Peyer's patch (tissue), 4 donors: ENCODE results near the gene PDCD1LG2. TPM values are rescaled to one million over a fixed set of nuclear protein-coding genes. Genes with fewer than 3 reads are reported as not detected.
A peak's percentile ranks its signal among the peaks of the same experiment; 100 is the strongest.

Experiments
- DNase-seq, 3 donors: peaks; one replicate each; pipeline ENCODE4 v3.0.0-alpha.2; 2017 to 2019
- H3K27ac ChIP-seq, 4 donors: fragments of 200-600 bp; sonication (generic); one replicate each; pipeline ENCODE4 v1.5.1; 2016 to 2019
- H3K27me3 ChIP-seq, 2 donors: fragments of 200-600 bp; sonication (generic); one replicate each; pipeline ENCODE4 v1.5.1; 2019
- H3K36me3 ChIP-seq, 3 donors: fragments of 200-600 bp; sonication (generic); one replicate each; pipeline ENCODE4 v1.5.1; 2016 to 2019
- H3K4me1 ChIP-seq, 4 donors: fragments of 200-600 bp; sonication (generic); one replicate each; pipeline ENCODE4 v1.5.1; 2016 to 2019
- H3K4me3 ChIP-seq, 4 donors: fragments of 200-600 bp; sonication (generic); 1 replicate in 3 of 4; 2 replicates in 1 of 4; pipeline ENCODE4 v1.5.1; 2016 to 2019; ENCODE audit warnings: mild to moderate bottlenecking in 1 of 4
- H3K9me3 ChIP-seq, 4 donors: fragments of 200-600 bp; sonication (generic); one replicate each; pipeline ENCODE4 v1.5.1; 2016 to 2019; ENCODE audit warnings: mild to moderate bottlenecking in 1 of 4
- POLR2A ChIP-seq, 2 donors: fragments of 450-650 bp; IDR thresholded peaks; one replicate each; pipeline ENCODE4 v1.5.1; 2017; ENCODE audit warnings: antibody characterized with exemption in 2 of 2, mild to moderate bottlenecking in 2 of 2, moderate library complexity in 2 of 2
- total RNA-seq, 4 donors: library from RNA; depleted of rRNA; stranded (reverse); fragments of >200 nt; gene quantifications; one replicate each; pipeline ENCODE4 v1.1.0, GENCODE V29; 2016
- TF ChIP-seq, protein P1 (sequence below), 6 experiments: fragments of 450-650 bp in 4 of 6; fragments of 200-600 bp in 2 of 6; sonication (generic) in 1 of 6; IDR thresholded peaks; one replicate each; pipeline ENCODE4 v1.5.1; 2017 to 2019; ENCODE audit warnings: antibody characterized with exemption in 6 of 6, mild to moderate bottlenecking in 3 of 6, moderate library complexity in 1 of 6

Gene PDCD1LG2
- total RNA-seq, 4 donors from 2014 or later = 0.40 TPM; not detected in 3

DNA sequence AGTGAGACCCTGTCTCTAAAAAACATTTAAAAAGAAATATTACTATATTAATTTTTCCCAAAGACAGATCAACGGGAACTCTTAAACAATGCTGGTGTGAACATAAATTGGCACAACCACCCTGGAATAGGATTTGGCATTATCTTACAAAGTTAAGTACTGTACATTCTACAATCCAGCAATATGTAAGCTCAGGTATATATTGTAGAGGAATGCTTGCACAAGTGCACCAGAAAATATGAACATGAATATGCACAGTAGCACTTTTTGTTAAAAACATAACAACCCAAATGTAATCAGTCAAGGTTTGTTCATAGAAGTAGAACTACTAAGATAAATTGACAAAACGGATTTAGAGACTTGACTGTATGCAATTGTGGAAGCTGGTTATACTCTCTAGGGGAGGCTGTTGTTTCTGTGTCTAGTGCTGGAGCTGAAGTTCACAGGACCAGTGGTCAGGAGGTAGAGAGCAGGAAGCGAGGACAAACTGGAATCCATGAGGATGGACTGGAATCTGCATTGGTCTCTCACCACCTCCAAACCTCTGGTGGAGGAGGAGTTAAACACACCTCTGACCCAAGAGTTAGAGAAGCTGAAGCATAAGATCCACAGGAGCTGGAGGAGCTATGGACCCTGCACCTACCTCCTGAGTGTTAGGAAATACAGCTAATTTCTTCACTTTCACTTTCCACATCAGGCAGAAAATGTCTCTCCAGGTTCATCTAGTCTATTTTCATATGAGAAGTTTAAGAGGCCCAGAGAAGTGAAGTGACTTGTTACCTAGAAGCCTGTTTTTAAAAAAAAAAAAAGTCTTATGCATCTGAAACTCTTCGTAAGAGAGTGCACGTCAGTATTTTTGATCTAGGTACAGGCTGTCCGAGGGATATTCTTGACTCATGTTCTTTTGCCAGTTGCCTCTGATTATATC, 98.2 kb downstream of the PDCD1LG2 start:
- no peaks in the 10 kb centered on the region for H3K9me3 ChIP-seq
- peak overlapping the region in 3 of 4 donors; percentile 26 to 56 (median 39) for H3K27ac ChIP-seq
- TF ChIP-seq POLR2A (IDR thresholded peaks at IDR 0.05) = no peak
- TF ChIP-seq, protein P1, sequence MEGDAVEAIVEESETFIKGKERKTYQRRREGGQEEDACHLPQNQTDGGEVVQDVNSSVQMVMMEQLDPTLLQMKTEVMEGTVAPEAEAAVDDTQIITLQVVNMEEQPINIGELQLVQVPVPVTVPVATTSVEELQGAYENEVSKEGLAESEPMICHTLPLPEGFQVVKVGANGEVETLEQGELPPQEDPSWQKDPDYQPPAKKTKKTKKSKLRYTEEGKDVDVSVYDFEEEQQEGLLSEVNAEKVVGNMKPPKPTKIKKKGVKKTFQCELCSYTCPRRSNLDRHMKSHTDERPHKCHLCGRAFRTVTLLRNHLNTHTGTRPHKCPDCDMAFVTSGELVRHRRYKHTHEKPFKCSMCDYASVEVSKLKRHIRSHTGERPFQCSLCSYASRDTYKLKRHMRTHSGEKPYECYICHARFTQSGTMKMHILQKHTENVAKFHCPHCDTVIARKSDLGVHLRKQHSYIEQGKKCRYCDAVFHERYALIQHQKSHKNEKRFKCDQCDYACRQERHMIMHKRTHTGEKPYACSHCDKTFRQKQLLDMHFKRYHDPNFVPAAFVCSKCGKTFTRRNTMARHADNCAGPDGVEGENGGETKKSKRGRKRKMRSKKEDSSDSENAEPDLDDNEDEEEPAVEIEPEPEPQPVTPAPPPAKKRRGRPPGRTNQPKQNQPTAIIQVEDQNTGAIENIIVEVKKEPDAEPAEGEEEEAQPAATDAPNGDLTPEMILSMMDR (IDR thresholded peaks at IDR 0.05) = peak in 1 of 6 experiments; percentile 8
- H3K4me3 ChIP-seq = peak overlapping the region in 3 of 4 donors; percentile 14 to 52 (median 35)
- H3K36me3 ChIP-seq = no peaks in the 10 kb centered on the region
- H3K27me3 ChIP-seq = no peaks in the 10 kb centered on the region
- H3K4me1 ChIP-seq = no peaks in the 10 kb centered on the region
- no peak for DNase-seq

DNA sequence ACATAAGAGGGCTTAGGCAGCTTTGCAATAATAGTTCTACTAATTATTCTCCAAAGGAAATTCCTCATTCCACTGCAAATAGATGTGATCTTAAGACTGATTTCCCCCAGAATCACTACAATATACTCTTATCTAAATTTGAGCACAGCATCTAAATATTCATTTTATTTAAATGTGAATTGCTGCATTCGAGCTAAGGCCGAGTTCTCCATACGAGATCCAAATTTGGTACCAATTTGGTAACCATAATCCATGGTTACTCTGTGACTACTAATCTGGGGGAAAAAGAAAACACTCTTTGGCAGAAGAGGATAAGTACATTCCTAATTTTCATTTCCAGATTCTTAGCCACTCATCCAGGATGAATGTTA, 98.9 kb downstream of the PDCD1LG2 start:
- no peak for DNase-seq
- H3K4me3 ChIP-seq = peak overlapping the region in 3 of 4 donors; percentile 14 to 52 (median 35)
- H3K27me3 ChIP-seq = no peaks in the 10 kb centered on the region
- no peak for TF ChIP-seq POLR2A (IDR thresholded peaks at IDR 0.05)
- TF ChIP-seq, protein P1 (IDR thresholded peaks at IDR 0.05) = no peak
- no peaks in the 10 kb centered on the region for H3K9me3 ChIP-seq
- H3K4me1 ChIP-seq = no peaks in the 10 kb centered on the region
- H3K27ac ChIP-seq = peak overlapping the region in 2 of 4 donors; percentile 1 to 39
- H3K36me3 ChIP-seq = no peaks in the 10 kb centered on the region

DNA sequence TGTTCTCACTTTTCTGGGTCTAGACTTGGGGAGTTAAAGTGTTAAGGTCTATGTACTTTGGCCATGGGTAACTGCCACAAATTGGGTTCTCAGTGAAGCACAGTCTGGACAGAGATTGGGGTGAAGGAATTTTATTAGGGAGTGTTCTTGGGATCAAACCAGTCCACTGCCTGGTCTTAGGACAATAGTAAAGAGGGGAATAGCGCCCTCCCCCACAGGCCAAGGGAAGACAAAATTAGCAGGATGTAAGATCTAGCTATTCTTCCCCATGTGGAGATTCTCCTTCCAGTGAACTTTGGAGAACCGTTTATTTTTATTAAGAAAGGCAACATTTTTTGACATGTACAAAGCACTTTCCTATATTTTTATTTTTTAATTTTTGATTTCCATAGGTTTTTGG, 100.2 kb downstream of the PDCD1LG2 start:
- Histone ChIP-seq H3K4me3 (no peak overlapping the region), H3K36me3 (no peaks in the 10 kb centered on the region), H3K27me3 (no peaks in the 10 kb centered on the region), H3K4me1 (no peaks in the 10 kb centered on the region), H3K27ac (no peak overlapping the region), H3K9me3 (no peaks in the 10 kb centered on the region)
- TF ChIP-seq, protein P1 (IDR thresholded peaks at IDR 0.05) = no peak
- DNase-seq = no peak

DNA sequence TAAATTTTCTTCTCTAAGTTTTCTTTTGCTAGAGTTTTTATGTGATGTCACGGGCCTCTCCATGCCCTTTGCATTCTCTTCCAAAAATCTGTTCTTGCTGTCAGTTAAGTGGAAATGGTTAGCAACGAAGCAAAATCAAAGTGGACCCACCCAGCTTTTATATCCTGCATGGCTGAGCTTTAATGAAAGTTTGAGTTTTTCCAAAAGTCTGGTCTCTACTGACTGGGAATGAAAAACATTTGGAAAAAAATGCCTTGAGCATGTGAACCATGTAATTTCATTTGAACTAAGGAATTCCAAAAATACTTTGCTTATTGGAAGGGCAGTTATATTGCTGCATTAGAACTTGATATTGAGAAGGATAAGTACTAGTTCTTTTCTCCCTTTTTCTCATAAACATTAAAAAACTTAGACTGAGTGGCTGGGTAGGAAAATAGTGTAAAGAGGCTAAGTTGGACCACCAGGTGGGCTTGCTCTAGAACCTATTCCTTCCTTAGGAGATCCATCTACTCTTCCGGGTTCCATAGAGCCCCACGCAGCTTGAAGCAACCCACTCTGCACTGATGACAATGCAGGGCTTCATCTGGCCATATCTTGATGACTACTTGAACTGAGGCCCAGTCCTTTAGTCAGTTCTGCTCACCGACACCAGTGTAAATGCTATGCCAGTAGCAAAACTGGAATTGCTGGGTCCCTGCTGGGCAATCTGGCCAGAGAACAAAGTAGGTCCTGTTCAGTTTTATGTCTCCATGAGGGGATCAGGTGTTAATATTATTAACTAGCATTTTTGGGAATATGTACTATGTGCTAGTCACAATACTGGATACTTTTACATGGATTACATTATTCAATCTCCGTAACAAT, 101.2 kb downstream of the PDCD1LG2 start:
- H3K27ac ChIP-seq = no peak overlapping the region
- no peaks in the 10 kb centered on the region for H3K4me1 ChIP-seq
- no peaks in the 10 kb centered on the region for H3K36me3 ChIP-seq
- no peak for DNase-seq
- H3K27me3 ChIP-seq = no peaks in the 10 kb centered on the region
- H3K4me3 ChIP-seq = no peak overlapping the region
- H3K9me3 ChIP-seq = no peaks in the 10 kb centered on the region
- no peak for TF ChIP-seq POLR2A (IDR thresholded peaks at IDR 0.05)
- TF ChIP-seq, protein P1 (IDR thresholded peaks at IDR 0.05) = no peak

DNA sequence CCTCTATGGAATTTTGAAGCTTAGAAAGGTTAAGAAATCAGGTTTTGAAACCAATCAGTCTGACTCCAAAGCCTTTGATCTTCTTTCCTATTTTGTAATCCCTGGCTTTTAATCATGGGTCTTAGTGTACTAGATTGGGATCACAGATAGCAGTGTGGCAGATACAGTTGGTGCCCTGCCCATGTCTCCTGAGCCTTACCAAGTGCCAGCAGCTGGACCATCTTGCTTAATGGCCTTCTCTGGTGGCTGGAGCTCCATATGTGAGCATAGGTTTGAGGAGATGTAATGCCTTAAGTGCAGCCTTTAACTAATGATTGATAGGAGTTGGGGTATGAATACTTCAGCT, 101.8 kb downstream of the PDCD1LG2 start:
- no peak overlapping the region for H3K27ac ChIP-seq
- peaks cover 0 to under 1% (median 0%) of the 10 kb centered on the region in 4 donors for H3K4me1 ChIP-seq
- no peaks in the 10 kb centered on the region for H3K9me3 ChIP-seq
- TF ChIP-seq, protein P1 (IDR thresholded peaks at IDR 0.05) = no peak
- no peak for TF ChIP-seq POLR2A (IDR thresholded peaks at IDR 0.05)
- no peaks in the 10 kb centered on the region for H3K36me3 ChIP-seq
- DNase-seq = no peak
- H3K27me3 ChIP-seq = no peaks in the 10 kb centered on the region
- no peak overlapping the region for H3K4me3 ChIP-seq
